Cardiac septum (tissue), 1 donor: ENCODE data around the gene NDRG4. TPM values are rescaled to one million over a fixed set of nuclear protein-coding genes. Genes with fewer than 3 reads are reported as not detected.

Experiments
- DNase-seq: peaks from one replicate; pipeline ENCODE4 v3.0.0-alpha.2; 2020; ENCODE audit warnings: low spot score
- intact Hi-C: fragments of 100-400 bp; cut with DNase I; formaldehyde crosslinking; loops from one replicate; pipeline ENCODE4 v1.14.0; 2022
- total RNA-seq: library from RNA; stranded (reverse); fragmentation: NEBNext Ultra II Directional; extraction: Animal tissue kit (Norgen Biotek cat#: 25700); gene quantifications from one replicate; pipeline ENCODE4 v1.2.1, GENCODE V29; 2021
- donor health status: DM: no; HTN: no; CAD: no.

NDRG4 gene
- total RNA-seq, 1 donor from 2014 or later: 607 TPM

DNA sequence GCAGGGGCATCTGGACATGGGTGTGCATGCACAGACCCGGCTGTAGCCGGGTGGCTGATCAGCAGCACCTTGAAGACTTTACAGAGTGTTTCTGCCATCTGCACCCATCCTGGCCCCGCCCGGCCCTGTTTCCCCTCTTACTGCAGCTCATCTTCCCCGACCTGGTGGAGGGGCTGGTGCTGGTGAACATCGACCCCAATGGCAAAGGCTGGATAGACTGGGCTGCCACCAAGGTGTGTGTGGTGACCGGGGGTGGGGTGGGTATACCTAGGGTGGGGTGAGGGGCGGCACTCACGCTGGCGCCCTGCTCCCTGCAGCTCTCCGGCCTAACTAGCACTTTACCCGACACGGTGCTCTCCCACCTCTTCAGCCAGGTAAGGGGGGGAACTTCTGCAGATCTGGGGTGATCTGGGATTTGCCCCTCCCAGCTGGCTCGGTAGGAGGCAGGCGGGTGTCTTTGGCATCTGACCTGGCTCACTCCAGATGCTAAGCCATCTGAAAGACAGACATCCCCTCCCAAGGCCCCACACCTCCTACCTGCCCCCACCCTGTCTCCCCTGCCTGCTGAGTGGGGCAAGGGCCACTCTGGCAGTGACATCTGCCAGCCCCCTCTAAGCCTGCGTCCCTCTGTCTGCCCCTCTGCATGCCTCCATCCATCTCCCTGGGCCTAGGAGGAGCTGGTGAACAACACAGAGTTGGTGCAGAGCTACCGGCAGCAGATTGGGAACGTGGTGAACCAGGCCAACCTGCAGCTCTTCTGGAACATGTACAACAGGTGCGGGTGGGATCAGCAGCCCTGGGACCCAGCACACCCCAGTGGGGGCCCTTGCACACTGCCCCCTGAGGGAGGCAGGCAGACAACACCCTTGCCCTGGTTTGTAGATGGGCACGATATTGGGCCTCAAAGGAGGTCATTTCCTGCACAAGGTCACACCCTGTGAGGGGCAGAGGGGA lies 6.6 kb downstream of the NDRG4 start:
- DNase-seq: peak; percentile 63

GRCh38 chr16:58507195-58507962 lies 7.4 kb downstream of the NDRG4 start:
- peak; percentile 71 for DNase-seq
- intact Hi-C loops: no loop called here

More for the DNA sequence above, 6.6 kb downstream of the NDRG4 start:
- intact Hi-C loops: no loop called here

DNA sequence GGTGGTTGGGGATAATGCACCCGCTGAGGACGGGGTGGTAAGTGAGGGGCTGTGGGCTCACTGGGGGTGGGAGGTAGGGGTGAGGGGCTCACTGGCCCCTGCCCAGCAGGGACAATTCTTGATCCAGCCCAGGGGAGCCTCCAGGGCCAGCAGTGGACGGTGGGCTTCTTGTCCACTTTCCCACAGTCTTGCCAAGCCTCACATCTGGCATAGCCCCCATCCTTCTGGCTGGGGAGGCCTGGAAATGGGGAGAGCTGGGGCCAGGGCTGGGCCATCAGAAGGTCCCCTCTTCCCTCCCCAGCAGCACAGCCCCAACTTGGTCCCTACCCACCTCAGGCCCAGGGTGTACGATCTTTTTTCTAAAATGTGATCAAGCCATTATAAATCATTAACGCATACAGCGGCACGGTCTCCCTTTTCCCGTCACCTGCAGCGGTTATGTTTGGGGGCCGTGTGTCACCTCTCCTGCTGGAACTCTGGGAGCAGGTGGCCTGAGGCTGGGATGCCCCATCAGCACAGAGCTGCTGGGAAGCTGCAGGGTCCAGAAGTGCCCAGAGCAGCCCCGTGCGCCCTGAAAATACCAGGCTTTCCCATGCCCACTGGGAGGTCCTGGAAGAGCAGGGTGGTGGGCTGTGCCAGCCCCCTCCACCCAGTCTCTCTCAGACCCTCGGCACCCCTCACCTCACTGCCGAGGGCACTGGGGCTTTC lies 8.2 kb downstream of the NDRG4 start:
- intact Hi-C loops: no loop called here

GRCh38 chr16:58508671-58509251 lies 8.8 kb downstream of the NDRG4 start:
- no peak for DNase-seq
- intact Hi-C loops: no loop called here

More for the DNA sequence above, 8.2 kb downstream of the NDRG4 start:
- no peak for DNase-seq

DNA sequence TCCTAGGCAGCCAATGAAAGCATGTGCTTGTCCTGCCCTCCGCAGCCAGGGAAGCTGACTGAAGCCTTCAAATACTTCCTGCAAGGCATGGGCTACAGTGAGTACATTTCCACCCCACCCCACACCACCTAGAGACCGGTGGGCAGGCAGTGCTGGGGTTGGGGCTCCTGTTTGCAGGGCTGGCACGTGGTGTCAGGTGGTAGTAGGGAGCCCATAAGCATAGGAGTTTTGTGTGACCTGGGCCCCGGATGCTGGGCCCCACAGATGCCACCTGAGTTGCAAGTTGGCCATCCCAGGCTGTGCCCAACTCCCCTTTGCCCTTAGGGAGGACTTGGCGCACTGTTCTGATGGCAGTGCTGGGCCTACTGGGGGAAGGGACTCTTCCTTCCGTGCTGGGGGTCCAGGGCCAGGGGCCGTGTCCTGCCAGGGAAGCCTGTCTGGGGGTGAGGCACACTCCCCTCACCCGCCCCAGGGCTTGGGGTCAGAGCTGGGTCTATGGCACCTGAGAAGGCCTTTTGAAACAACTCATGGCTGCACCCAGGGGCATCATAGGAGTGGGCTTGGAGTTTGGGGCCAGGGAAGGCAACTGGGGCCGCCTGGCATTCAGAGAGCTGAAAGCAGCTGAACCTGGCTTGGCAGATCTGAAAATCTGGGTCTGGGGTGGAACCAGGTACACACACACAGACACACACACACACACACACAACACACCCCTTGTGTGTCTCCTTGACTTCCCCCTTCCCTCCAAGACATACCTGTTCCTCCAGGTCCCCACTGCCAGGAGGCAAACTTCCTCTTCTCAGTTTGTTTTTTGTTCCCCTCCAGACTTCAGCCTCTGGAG lies 9.5 kb downstream of the NDRG4 start:
- DNase-seq: no peak
- intact Hi-C loops: no loop called here

GRCh38 chr16:58510097-58510775 lies 10.3 kb downstream of the NDRG4 start:
- intact Hi-C loops: no loop called here
- no peak for DNase-seq

DNA sequence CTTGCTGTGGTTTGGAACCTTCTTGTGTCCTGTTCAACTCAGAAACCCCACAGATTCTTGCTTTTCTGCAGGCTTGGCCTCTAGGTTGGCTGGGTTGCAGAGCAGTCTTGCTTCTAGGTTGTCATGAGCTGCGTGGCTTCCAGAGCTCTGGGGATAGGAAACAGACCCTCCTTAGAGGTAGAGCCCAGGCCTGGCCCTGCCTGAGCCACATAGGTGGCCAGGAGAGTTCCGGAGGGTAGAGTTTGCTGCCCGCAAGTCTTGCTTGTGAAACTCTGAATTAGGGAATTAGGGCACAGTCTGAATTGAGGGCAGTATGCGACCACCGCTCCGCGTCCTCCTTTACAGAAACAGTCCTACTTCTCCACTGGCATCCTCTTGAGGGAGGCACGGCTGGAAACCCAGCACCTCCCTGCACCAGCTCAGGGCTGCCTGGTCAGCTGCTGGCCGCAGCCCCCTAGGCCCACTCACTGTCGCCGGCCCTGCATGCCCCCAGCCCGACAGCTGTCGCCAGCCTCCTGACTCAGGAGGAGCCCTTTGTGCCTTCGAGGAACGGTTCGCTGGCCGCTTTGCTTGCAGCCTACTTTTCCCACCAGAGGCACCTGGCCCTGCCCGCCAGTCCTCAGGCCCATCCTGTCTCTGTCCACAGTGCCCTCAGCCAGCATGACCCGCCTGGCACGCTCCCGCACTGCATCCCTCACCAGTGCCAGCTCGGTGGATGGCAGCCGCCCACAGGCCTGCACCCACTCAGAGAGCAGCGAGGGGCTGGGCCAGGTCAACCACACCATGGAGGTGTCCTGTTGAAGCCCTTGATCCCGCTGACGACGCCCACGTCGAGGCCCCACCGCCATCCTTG lies 11.1 kb downstream of the NDRG4 start:
- no peak for DNase-seq
- intact Hi-C loops: no loop called here

- peak; percentile 89 for DNase-seq
- intact Hi-C loops: no loop called here
Observed at GRCh38 chr16:58511933-58512815, 12.2 kb downstream of the NDRG4 start.

GRCh38 chr16:58513874-58514273 lies 13.9 kb downstream of the NDRG4 start:
- no peak for DNase-seq
- intact Hi-C loops: no loop called here

DNA sequence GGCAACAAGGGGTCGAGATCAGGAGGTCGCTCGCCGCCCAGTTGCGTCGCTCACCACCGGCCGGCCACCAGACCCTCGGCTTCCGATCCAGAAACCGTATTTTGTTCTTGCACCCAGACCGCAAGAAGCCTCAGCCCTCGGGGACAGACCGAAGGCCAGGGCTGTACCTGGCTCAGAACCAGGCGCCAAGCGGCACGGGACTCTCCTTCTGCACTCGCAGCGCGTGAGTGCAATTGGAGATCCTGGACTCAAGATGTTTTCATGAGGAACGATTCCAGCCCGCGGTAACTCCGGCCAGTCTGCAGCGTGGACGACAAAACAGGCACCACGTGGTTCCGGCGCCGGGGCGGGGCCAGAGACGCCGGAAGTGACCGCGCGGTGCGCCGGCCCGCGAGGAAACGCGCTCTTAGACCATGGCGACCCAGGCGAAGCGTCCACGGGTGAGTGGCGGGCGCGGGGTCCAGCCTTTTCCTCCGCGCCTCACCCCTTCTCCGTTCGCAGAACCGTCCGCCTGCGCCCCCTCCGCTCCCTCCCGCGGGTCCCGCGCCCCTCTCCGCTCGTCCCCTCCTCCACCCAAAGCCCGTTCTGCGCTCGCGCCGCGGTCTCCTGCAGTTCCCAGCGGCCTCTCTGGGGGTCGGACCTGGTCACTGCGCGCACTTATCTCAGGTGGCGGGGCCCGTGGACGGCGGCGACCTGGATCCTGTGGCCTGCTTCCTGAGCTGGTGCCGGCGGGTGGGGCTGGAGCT lies 15.4 kb downstream of the NDRG4 start, which contains the start of gene SETD6:
Gene SETD6 (plus strand): TSS at position 393 of the 746 bp plus-strand sequence. CDS start 21 bp downstream, at position 414.
- intact Hi-C loops: loop anchor here (5.0 kb wide), 1 partner anchor 112 kb away; the partner anchor contains the start of gene CNOT1
- DNase-seq: peak; percentile 94

GRCh38 chr16:58515871-58516767 lies 16.2 kb downstream of the NDRG4 start:
- intact Hi-C loops: loop anchor here (5.0 kb wide), 1 partner anchor 111 kb away; the partner anchor contains the start of gene CNOT1
- DNase-seq: no peak

- DNase-seq: no peak
- intact Hi-C loops: loop anchor here (5.0 kb wide), 1 partner anchor 111 kb away; the partner anchor contains the start of gene CNOT1
Observed at GRCh38 chr16:58516768-58517107, 16.8 kb downstream of the NDRG4 start.

DNA sequence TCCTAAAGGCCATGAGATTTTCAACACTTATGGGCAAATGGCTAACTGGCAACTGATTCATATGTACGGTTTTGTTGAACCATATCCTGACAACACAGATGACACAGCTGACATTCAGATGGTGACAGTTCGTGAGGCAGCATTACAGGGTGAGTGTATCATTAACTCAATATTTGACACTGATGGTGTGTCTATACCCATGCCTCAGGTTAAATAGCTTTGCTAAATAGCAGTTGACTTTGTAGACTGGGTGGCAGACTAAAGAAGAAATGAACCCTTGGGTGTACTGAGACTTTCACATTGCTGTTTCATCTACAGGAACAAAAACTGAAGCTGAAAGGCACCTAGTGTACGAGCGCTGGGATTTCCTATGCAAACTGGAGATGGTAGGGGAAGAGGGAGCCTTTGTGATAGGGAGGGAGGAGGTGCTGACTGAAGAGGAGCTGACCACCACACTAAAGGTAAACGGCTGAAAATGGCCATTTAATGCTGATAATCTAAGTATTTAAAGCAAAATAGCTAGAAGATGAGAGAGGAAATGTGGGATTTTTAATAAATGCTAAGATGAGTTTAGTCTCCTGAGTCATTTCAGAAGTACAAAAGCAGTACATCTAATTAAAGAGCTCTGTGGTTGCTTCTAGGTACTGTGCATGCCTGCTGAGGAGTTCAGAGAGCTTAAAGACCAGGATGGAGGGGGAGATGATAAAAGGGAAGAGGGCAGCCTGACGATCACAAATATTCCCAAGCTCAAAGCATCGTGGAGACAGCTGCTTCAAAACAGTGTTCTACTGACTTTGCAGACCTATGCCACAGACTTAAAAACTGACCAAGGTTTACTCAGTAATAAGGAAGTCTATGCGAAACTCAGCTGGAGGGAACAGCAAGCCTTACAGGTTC lies 18.4 kb downstream of the NDRG4 start:
- intact Hi-C loops: loop anchor here (5.0 kb wide), 1 partner anchor 109 kb away; the partner anchor contains the start of gene CNOT1
- DNase-seq: no peak
